ENCODE results near the gene C17orf107. TPM values are rescaled to one million over a fixed set of nuclear protein-coding genes. Genes with fewer than 3 reads are reported as not detected.

C17orf107 gene
- total and polyA plus RNA-seq, 2 of the 13 experiments (the other 11 are each of a cell fraction or from before 2014, with no cell fraction given): 0.20 to 0.59 TPM

- TF ChIP-seq ZBTB33 (CRISPR knock-in tag; IDR thresholded peaks at IDR 0.05) (peak; percentile 76; the same call in 1 of the 2 replicates), XRCC5 (optimal IDR thresholded peaks at IDR 0.05; ENCODE audit: low read length) (peak; percentile 71), THAP9 (CRISPR knock-in tag; IDR thresholded peaks at IDR 0.05; ENCODE audit: borderline replicate concordance) (0 out of 2 replicates have a peak, but pooled peaks have one; percentile 38), SMC3 (IDR thresholded peaks at IDR 0.05; ENCODE audit: low read length) (peak; percentile 75), THAP7 (CRISPR knock-in tag; IDR thresholded peaks at IDR 0.05) (no peak), TSC22D2 (CRISPR knock-in tag; IDR thresholded peaks at IDR 0.05; ENCODE audit: borderline replicate concordance) (no peak), ZBTB44 (CRISPR knock-in tag; IDR thresholded peaks at IDR 0.05) (no peak), ZNF687 (CRISPR knock-in tag; IDR thresholded peaks at IDR 0.05) (peak; percentile 43), ZGPAT (CRISPR knock-in tag; IDR thresholded peaks at IDR 0.05) (no peak), ZFP82 (CRISPR knock-in tag; IDR thresholded peaks at IDR 0.05; ENCODE audit: borderline replicate concordance) (no peak), JUN (CRISPR knock-in tag; IDR thresholded peaks at IDR 0.05) (no peak), MTERF4 (CRISPR knock-in tag; IDR thresholded peaks at IDR 0.05) (peak; percentile 62; the same call in 1 of the 2 replicates)
Observed at GRCh38 chr17:4881761-4882555, 17.4 kb upstream of the C17orf107 start (continued).

Measured in HepG2 (cell line).